HepG2 (cell line): ENCODE results near the gene HSPA1A. TPM values are rescaled to one million over a fixed set of nuclear protein-coding genes. Genes with fewer than 3 reads are reported as not detected.
A peak's percentile ranks its signal among the peaks of the same experiment; 100 is the strongest.

Experiments
- DPF2 ChIP-seq: sonication (generic); formaldehyde crosslinking; IDR thresholded peaks from 2 replicates; pipeline ENCODE4 v1.4.0; 2020; ENCODE audit warnings: mild to moderate bottlenecking, low read depth, missing genetic modification reagents, borderline replicate concordance
- HMG20A ChIP-seq: IDR thresholded peaks from 2 replicates; pipeline ENCODE4 v1.6.1; 2016; ENCODE audit warnings: borderline replicate concordance
- HNF4G ChIP-seq, 2 experiments: sonication (generic) in 1 of 2; formaldehyde crosslinking in 1 of 2; IDR thresholded peaks; 2 replicates each; pipeline versions ENCODE4 v1.4.0 to v1.6.1; 2011 to 2020; ENCODE audit warnings: borderline replicate concordance in 2 of 2, low read depth in 2 of 2, mild to moderate bottlenecking in 2 of 2, low read length in 1 of 2, missing genetic modification reagents in 1 of 2, moderate library complexity in 1 of 2
- IRF2 ChIP-seq: IDR thresholded peaks from 2 replicates; pipeline ENCODE4 v1.6.1; 2018; ENCODE audit warnings: missing genetic modification reagents, missing compliant biosample characterization
- SIX1 ChIP-seq: sonication (generic); formaldehyde crosslinking; IDR thresholded peaks from 2 replicates; pipeline ENCODE4 v1.4.0; 2020; ENCODE audit warnings: missing genetic modification reagents, borderline replicate concordance
- SOX5 ChIP-seq: IDR thresholded peaks from 2 replicates; pipeline ENCODE4 v1.6.1; 2016; ENCODE audit warnings: borderline replicate concordance
- ZFP36 ChIP-seq: fragments of 150-350 bp; IDR thresholded peaks from 2 replicates; pipeline ENCODE4 v1.6.1; 2018; ENCODE audit warnings: borderline replicate concordance, low read length, low read depth; ENCODE audit not compliant: partially characterized antibody
- ZMYM2 ChIP-seq: sonication (generic); formaldehyde crosslinking; IDR thresholded peaks from 2 replicates; pipeline ENCODE4 v1.8.0; 2022; ENCODE audit warnings: mild to moderate bottlenecking, missing genetic modification reagents
- ZNF577 ChIP-seq: sonication (generic); formaldehyde crosslinking; IDR thresholded peaks from 2 replicates; pipeline ENCODE4 v1.4.0; 2020; ENCODE audit warnings: mild to moderate bottlenecking, low read depth, missing genetic modification reagents, borderline replicate concordance
- ZNF644 ChIP-seq: IDR thresholded peaks from 2 replicates; pipeline ENCODE4 v1.6.1; 2016; ENCODE audit warnings: low read depth
- ZNF724P ChIP-seq: sonication (generic); formaldehyde crosslinking; IDR thresholded peaks from 2 replicates; pipeline ENCODE4 v1.8.0; 2022; ENCODE audit warnings: missing genetic modification reagents, borderline replicate concordance
- polyA plus RNA-seq, 8 experiments: library from polyadenylated mRNA; depleted of rRNA in 3 of 8; stranded (reverse) in 7 of 8; unstranded in 1 of 8; fragments of >200 nt; fragmentation: Illumina TruSeq in 4 of 8; extraction: Trizol in 4 of 8; gene quantifications; 2 replicates each; pipeline versions ENCODE4 v1.2.1 to v1.2.3, GENCODE V29; 2011 to 2016; ENCODE audit warnings: low read depth in 4 of 8, missing spikeins in 1 of 8, mixed read lengths in 1 of 8; ENCODE audit not compliant: insufficient read depth in 1 of 8
- total RNA-seq, 5 experiments: library from RNA; depleted of rRNA; stranded (reverse); fragments of >200 nt; fragmentation: Illumina TruSeq; extraction: Trizol; gene quantifications; 2 replicates each; pipeline ENCODE4 v1.2.3, GENCODE V29; 2016; ENCODE audit warnings: low read depth in 1 of 5
- TF ChIP-seq, protein P1 (sequence below): IDR thresholded peaks from 2 replicates; pipeline ENCODE4 v1.6.1; 2016
- TF ChIP-seq, protein P2 (sequence below), 2 experiments: sonication (generic) in 1 of 2; formaldehyde crosslinking in 1 of 2; IDR thresholded peaks; 2 replicates each; pipeline versions ENCODE4 v1.4.0 to v1.6.1; 2016 to 2020; ENCODE audit warnings: borderline replicate concordance in 1 of 2, low read depth in 1 of 2, mild to moderate bottlenecking in 1 of 2, missing genetic modification reagents in 1 of 2
- TF ChIP-seq, protein P3 (sequence below): sonication (generic); formaldehyde crosslinking; IDR thresholded peaks from 2 replicates; pipeline ENCODE4 v1.5.1; 2020; ENCODE audit warnings: missing genetic modification reagents, mild to moderate bottlenecking, borderline replicate concordance
- TF ChIP-seq, protein P4 (sequence below): sonication (generic); formaldehyde crosslinking; IDR thresholded peaks from 2 replicates; pipeline ENCODE4 v1.5.1; 2020; ENCODE audit warnings: missing genetic modification reagents, mild to moderate bottlenecking, borderline replicate concordance
- TF ChIP-seq, protein P5 (sequence below): sonication (generic); formaldehyde crosslinking; conservative IDR thresholded peaks from 2 replicates; pipeline ENCODE4 v1.4.0; 2020; ENCODE audit warnings: missing genetic modification reagents

HSPA1A gene
- total and polyA plus RNA-seq, 2 of the 13 experiments (the other 11 are each of a cell fraction or from before 2014, with no cell fraction given), result 44.5 to 85.0 TPM

DNA sequence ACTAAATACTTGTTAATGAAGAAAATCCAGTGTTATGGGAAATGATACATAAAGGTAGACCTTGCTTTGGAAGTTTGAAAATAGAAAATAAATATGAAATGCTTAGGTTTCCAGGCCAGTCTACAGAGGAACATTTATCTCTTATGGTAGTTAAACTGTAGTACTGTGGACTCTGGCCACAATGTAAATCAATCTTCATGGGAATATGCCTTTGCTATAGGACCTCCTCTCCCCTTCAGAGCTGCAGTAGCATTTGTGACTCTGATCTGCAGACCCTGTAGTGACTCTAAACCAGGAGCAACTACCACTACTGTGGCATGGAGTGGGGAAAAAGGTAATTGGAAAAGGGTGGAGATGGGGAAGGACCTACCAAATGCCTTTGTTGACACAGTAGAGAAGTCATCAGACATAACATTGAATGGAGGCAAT, 4.5 kb downstream of the HSPA1A start (continued):
- TF ChIP-seq, protein P1, sequence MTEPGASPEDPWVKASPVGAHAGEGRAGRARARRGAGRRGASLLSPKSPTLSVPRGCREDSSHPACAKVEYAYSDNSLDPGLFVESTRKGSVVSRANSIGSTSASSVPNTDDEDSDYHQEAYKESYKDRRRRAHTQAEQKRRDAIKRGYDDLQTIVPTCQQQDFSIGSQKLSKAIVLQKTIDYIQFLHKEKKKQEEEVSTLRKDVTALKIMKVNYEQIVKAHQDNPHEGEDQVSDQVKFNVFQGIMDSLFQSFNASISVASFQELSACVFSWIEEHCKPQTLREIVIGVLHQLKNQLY, result 0 out of 2 replicates have a peak, but pooled peaks have one; percentile 3
- TF ChIP-seq IRF2 (CRISPR knock-in tag) (peak; percentile 13; the same call in 1 of the 2 replicates), SOX5 (peak; percentile 5; the same call in 1 of the 2 replicates), ZFP36 (no peak), ZNF724P (no peak), ZNF577 (CRISPR knock-in tag) (no peak), ZNF644 (peak; percentile 7; the same call in 1 of the 2 replicates), SIX1 (CRISPR knock-in tag) (peak; percentile 61; the same call in 1 of the 2 replicates), ZMYM2 (CRISPR knock-in tag) (0 out of 2 replicates have a peak, but pooled peaks have one; percentile 11), DPF2 (CRISPR knock-in tag) (peak; percentile 47; the same call in 1 of the 2 replicates), HNF4G (IDR thresholded peaks at IDR 0.05; ENCODE audit: borderline replicate concordance, low read depth, low read length) (peak; percentile 30; the same call in 1 of the 2 replicates), HNF4G (CRISPR knock-in tag; IDR thresholded peaks at IDR 0.05; ENCODE audit: borderline replicate concordance, low read depth) (no peak; the same call in 1 of the 2 replicates), HMG20A (peak; percentile 9; the same call in 1 of the 2 replicates)
- TF ChIP-seq, protein P2, sequence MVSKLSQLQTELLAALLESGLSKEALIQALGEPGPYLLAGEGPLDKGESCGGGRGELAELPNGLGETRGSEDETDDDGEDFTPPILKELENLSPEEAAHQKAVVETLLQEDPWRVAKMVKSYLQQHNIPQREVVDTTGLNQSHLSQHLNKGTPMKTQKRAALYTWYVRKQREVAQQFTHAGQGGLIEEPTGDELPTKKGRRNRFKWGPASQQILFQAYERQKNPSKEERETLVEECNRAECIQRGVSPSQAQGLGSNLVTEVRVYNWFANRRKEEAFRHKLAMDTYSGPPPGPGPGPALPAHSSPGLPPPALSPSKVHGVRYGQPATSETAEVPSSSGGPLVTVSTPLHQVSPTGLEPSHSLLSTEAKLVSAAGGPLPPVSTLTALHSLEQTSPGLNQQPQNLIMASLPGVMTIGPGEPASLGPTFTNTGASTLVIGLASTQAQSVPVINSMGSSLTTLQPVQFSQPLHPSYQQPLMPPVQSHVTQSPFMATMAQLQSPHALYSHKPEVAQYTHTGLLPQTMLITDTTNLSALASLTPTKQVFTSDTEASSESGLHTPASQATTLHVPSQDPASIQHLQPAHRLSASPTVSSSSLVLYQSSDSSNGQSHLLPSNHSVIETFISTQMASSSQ (IDR thresholded peaks at IDR 0.05; ENCODE audit: low read depth), result peak; percentile 2; the same call in 1 of the 2 replicates
- TF ChIP-seq, protein P2 (CRISPR knock-in tag; IDR thresholded peaks at IDR 0.05; ENCODE audit: borderline replicate concordance), result no peak
- TF ChIP-seq, protein P3, sequence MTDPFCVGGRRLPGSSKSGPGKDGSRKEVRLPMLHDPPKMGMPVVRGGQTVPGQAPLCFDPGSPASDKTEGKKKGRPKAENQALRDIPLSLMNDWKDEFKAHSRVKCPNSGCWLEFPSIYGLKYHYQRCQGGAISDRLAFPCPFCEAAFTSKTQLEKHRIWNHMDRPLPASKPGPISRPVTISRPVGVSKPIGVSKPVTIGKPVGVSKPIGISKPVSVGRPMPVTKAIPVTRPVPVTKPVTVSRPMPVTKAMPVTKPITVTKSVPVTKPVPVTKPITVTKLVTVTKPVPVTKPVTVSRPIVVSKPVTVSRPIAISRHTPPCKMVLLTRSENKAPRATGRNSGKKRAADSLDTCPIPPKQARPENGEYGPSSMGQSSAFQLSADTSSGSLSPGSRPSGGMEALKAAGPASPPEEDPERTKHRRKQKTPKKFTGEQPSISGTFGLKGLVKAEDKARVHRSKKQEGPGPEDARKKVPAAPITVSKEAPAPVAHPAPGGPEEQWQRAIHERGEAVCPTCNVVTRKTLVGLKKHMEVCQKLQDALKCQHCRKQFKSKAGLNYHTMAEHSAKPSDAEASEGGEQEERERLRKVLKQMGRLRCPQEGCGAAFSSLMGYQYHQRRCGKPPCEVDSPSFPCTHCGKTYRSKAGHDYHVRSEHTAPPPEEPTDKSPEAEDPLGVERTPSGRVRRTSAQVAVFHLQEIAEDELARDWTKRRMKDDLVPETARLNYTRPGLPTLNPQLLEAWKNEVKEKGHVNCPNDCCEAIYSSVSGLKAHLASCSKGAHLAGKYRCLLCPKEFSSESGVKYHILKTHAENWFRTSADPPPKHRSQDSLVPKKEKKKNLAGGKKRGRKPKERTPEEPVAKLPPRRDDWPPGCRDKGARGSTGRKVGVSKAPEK (CRISPR knock-in tag), result 0 out of 2 replicates have a peak, but pooled peaks have one; percentile 2
- TF ChIP-seq, protein P4, sequence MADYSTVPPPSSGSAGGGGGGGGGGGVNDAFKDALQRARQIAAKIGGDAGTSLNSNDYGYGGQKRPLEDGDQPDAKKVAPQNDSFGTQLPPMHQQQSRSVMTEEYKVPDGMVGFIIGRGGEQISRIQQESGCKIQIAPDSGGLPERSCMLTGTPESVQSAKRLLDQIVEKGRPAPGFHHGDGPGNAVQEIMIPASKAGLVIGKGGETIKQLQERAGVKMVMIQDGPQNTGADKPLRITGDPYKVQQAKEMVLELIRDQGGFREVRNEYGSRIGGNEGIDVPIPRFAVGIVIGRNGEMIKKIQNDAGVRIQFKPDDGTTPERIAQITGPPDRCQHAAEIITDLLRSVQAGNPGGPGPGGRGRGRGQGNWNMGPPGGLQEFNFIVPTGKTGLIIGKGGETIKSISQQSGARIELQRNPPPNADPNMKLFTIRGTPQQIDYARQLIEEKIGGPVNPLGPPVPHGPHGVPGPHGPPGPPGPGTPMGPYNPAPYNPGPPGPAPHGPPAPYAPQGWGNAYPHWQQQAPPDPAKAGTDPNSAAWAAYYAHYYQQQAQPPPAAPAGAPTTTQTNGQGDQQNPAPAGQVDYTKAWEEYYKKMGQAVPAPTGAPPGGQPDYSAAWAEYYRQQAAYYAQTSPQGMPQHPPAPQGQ (CRISPR knock-in tag), result no peak
- TF ChIP-seq, protein P5, sequence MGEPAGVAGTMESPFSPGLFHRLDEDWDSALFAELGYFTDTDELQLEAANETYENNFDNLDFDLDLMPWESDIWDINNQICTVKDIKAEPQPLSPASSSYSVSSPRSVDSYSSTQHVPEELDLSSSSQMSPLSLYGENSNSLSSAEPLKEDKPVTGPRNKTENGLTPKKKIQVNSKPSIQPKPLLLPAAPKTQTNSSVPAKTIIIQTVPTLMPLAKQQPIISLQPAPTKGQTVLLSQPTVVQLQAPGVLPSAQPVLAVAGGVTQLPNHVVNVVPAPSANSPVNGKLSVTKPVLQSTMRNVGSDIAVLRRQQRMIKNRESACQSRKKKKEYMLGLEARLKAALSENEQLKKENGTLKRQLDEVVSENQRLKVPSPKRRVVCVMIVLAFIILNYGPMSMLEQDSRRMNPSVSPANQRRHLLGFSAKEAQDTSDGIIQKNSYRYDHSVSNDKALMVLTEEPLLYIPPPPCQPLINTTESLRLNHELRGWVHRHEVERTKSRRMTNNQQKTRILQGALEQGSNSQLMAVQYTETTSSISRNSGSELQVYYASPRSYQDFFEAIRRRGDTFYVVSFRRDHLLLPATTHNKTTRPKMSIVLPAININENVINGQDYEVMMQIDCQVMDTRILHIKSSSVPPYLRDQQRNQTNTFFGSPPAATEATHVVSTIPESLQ, result no peak
